SK-N-SH (cell line): ENCODE data around the gene KPNA5.

Source experiments
- SIN3A ChIP-seq: IDR thresholded peaks from 2 replicates; pipeline ENCODE4 v1.6.1; 2012; ENCODE audit warnings: low read depth, mild to moderate bottlenecking, low read length, moderate library complexity, borderline replicate concordance
- TF ChIP-seq, protein P1 (sequence below): fragments of 150-350 bp; IDR thresholded peaks from 2 replicates; pipeline ENCODE4 v1.6.1; 2016; ENCODE audit warnings: mild to moderate bottlenecking, low read depth, low read length

DNA sequence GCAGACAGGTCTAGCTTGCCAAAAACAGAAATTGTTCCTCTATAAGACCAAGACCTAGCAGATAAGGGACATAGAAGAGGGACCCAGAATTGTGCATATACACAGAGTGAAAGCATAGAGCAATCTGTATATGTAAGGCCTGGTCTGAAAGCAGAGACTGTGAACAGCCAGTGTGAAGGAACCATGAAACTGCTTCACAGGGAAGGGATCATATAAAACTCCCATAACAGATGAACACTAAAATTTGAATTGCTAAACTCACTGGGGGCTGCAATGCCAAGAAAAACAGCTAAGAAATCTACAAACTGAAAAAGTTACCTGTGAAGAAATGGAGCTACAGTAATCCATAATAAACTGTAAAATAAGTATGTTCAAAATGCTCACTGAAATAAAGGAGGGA lies 19.4 kb upstream of the KPNA5 start:
- TF ChIP-seq SIN3A: no peak
- TF ChIP-seq, protein P1, sequence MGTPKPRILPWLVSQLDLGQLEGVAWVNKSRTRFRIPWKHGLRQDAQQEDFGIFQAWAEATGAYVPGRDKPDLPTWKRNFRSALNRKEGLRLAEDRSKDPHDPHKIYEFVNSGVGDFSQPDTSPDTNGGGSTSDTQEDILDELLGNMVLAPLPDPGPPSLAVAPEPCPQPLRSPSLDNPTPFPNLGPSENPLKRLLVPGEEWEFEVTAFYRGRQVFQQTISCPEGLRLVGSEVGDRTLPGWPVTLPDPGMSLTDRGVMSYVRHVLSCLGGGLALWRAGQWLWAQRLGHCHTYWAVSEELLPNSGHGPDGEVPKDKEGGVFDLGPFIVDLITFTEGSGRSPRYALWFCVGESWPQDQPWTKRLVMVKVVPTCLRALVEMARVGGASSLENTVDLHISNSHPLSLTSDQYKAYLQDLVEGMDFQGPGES: no peak
